ENCODE results near the gene MRPS27.

MRPS27 gene

GRCh38 chr5:72319976-72320752 is at the start of gene MRPS27, which contains the start of gene PTCD2:
Gene MRPS27 (minus strand): TSS chr5:72320240. CDS start chr5:72320221, 19 bp downstream.
Gene PTCD2 (plus strand): TSS chr5:72320373. CDS start chr5:72320383, 10 bp downstream.
- DNase-seq (ENCODE audit: low read depth in 2 of 2), result peak; percentile 79 to 89

GRCh38 chr5:72369711-72370110 is 49.7 kb upstream of the MRPS27 start:
- DNase-seq (ENCODE audit: low read depth in 2 of 2), result no peak

- DNase-seq (ENCODE audit: low read depth in 2 of 2), result no peak
Measured at GRCh38 chr5:72369301-72369700, 49.3 kb upstream of the MRPS27 start.

GRCh38 chr5:72368271-72368670 is 48.2 kb upstream of the MRPS27 start:
- DNase-seq (ENCODE audit: low read depth in 2 of 2), result no peak

GRCh38 chr5:72366324-72366976 is 46.4 kb upstream of the MRPS27 start:
- no peak for DNase-seq (ENCODE audit: low read depth in 2 of 2)

- no peak for DNase-seq (ENCODE audit: low read depth in 2 of 2)
Measured at GRCh38 chr5:72364951-72365350, 44.9 kb upstream of the MRPS27 start.

- DNase-seq (ENCODE audit: low read depth in 2 of 2), result no peak
Measured at GRCh38 chr5:72364171-72364570, 44.1 kb upstream of the MRPS27 start.

GRCh38 chr5:72363166-72363802 is 43.2 kb upstream of the MRPS27 start:
- DNase-seq (ENCODE audit: low read depth in 2 of 2), result no peak

- DNase-seq (ENCODE audit: low read depth in 2 of 2), result no peak
Measured at GRCh38 chr5:72359886-72360285, 39.8 kb upstream of the MRPS27 start.

GRCh38 chr5:72358925-72359324 is 38.9 kb upstream of the MRPS27 start:
- DNase-seq (ENCODE audit: low read depth in 2 of 2), result no peak

- no peak for DNase-seq (ENCODE audit: low read depth in 2 of 2)
Measured at GRCh38 chr5:72356361-72356760, 36.3 kb upstream of the MRPS27 start.

- no peak for DNase-seq (ENCODE audit: low read depth in 2 of 2)
Measured at GRCh38 chr5:72355706-72356299, 35.8 kb upstream of the MRPS27 start.

GRCh38 chr5:72353046-72353445 is 33.0 kb upstream of the MRPS27 start:
- DNase-seq (ENCODE audit: low read depth in 2 of 2), result no peak

GRCh38 chr5:72352616-72353015 is 32.6 kb upstream of the MRPS27 start:
- no peak for DNase-seq (ENCODE audit: low read depth in 2 of 2)

- DNase-seq (ENCODE audit: low read depth in 2 of 2), result no peak
Measured at GRCh38 chr5:72351376-72351775, 31.3 kb upstream of the MRPS27 start.

- DNase-seq (ENCODE audit: low read depth in 2 of 2), result no peak
Measured at GRCh38 chr5:72347801-72348308, 27.8 kb upstream of the MRPS27 start.

- DNase-seq (ENCODE audit: low read depth in 2 of 2), result no peak
Measured at GRCh38 chr5:72346398-72346797, 26.4 kb upstream of the MRPS27 start.

- DNase-seq (ENCODE audit: low read depth in 2 of 2), result no peak
Measured at GRCh38 chr5:72338689-72339209, 18.7 kb upstream of the MRPS27 start.

- DNase-seq (ENCODE audit: low read depth in 2 of 2), result no peak
Measured at GRCh38 chr5:72337159-72337558, 17.1 kb upstream of the MRPS27 start.

GRCh38 chr5:72330712-72331111 is 10.7 kb upstream of the MRPS27 start:
- DNase-seq (ENCODE audit: low read depth in 2 of 2), result no peak

GRCh38 chr5:72328172-72328571 is 8.1 kb upstream of the MRPS27 start:
- DNase-seq (ENCODE audit: low read depth in 2 of 2), result no peak

- DNase-seq (ENCODE audit: low read depth in 2 of 2), result no peak
Measured at GRCh38 chr5:72326306-72326649, 6.2 kb upstream of the MRPS27 start.
